Tibial artery (tissue), 4 donors: ENCODE results near the gene CHMP2A.

Experiments used
- DNase-seq, 2 donors: peaks; one replicate each; pipeline ENCODE4 v3.0.0-alpha.2; 2019
- H3K27ac ChIP-seq, 2 donors: fragments of 200-600 bp; sonication (generic) in 1 of 2; 1 replicate in 1 of 2; 2 replicates in 1 of 2; pipeline ENCODE4 v1.5.1; 2018 to 2019; ENCODE audit warnings: mild to moderate bottlenecking in 1 of 2
- H3K27me3 ChIP-seq, 2 donors: fragments of 200-600 bp; sonication (generic) in 1 of 2; one replicate each; pipeline versions ENCODE4 v1.5.1 to v1.6.0; 2016 to 2019
- H3K36me3 ChIP-seq, 3 donors: fragments of 200-600 bp; sonication (generic) in 2 of 3; one replicate each; pipeline ENCODE4 v1.5.1; 2016 to 2019; ENCODE audit warnings: mild to moderate bottlenecking in 2 of 3
- H3K4me1 ChIP-seq, 4 donors: fragments of 200-600 bp; sonication (generic) in 2 of 4; 1 replicate in 3 of 4; 2 replicates in 1 of 4; pipeline ENCODE4 v1.5.1; 2016 to 2019
- H3K4me3 ChIP-seq, 2 donors: fragments of 200-600 bp; sonication (generic) in 1 of 2; 1 replicate in 1 of 2; 2 replicates in 1 of 2; pipeline ENCODE4 v1.5.1; 2018 to 2019; ENCODE audit warnings: mild to moderate bottlenecking in 2 of 2
- H3K9me3 ChIP-seq, 3 donors: fragments of 200-600 bp; sonication (generic) in 1 of 3; one replicate each; pipeline ENCODE4 v1.5.1; 2016 to 2019
- intact Hi-C: fragments of 100-400 bp; cut with DNase I; formaldehyde crosslinking; loops from one replicate; pipeline ENCODE4 v1.15.0; 2023; ENCODE audit warnings: low total_unique reads
- TF ChIP-seq, protein P1 (sequence below), 2 experiments: fragments of 200-600 bp in 1 of 2; fragments of 450-650 bp in 1 of 2; IDR thresholded peaks; one replicate each; pipeline ENCODE4 v1.5.1; 2017 to 2019; ENCODE audit warnings: antibody characterized with exemption in 2 of 2, mild to moderate bottlenecking in 1 of 2, moderate library complexity in 1 of 2

Gene CHMP2A

DNA sequence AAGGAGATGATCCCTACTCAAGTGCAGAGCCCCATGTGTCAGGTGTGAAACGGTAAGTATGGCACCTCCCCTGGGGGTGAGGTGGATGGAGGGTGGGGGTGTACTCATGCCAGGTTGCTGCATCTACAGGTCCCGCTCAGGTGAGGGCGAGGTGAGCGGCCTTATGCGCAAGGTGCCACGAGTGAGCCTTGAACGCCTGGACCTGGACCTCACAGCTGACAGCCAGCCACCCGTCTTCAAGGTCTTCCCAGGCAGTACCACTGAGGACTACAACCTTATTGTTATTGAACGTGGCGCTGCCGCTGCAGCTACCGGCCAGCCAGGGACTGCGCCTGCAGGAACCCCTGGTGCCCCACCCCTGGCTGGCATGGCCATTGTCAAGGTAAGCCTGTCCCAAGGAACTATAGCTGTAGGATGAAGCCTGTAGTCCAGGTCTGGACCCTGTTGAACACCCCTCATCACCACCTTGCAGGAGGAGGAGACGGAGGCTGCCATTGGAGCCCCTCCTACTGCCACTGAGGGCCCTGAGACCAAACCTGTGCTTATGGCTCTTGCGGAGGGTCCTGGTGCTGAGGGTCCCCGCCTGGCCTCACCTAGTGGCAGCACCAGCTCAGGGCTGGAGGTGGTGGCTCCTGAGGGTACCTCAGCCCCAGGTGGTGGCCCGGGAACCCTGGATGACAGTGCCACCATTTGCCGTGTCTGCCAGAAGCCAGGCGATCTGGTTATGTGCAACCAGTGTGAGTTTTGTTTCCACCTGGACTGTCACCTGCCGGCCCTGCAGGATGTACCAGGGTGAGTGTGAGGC, 5.8 kb downstream of the CHMP2A start:
- TF ChIP-seq, protein P1, sequence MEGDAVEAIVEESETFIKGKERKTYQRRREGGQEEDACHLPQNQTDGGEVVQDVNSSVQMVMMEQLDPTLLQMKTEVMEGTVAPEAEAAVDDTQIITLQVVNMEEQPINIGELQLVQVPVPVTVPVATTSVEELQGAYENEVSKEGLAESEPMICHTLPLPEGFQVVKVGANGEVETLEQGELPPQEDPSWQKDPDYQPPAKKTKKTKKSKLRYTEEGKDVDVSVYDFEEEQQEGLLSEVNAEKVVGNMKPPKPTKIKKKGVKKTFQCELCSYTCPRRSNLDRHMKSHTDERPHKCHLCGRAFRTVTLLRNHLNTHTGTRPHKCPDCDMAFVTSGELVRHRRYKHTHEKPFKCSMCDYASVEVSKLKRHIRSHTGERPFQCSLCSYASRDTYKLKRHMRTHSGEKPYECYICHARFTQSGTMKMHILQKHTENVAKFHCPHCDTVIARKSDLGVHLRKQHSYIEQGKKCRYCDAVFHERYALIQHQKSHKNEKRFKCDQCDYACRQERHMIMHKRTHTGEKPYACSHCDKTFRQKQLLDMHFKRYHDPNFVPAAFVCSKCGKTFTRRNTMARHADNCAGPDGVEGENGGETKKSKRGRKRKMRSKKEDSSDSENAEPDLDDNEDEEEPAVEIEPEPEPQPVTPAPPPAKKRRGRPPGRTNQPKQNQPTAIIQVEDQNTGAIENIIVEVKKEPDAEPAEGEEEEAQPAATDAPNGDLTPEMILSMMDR (IDR thresholded peaks at IDR 0.05), result no peak
- Histone ChIP-seq H3K27ac (no peak overlapping the region), H3K36me3 (peaks cover 54 to 72% (median 66%) of the 10 kb centered on the region in 3 donors), H3K27me3 (no peaks in the 10 kb centered on the region), H3K4me3 (no peak overlapping the region), H3K9me3 (no peaks in the 10 kb centered on the region), H3K4me1 (peaks cover 1 to 42% (median 35%) of the 10 kb centered on the region in 4 donors)
- DNase-seq, result no peak
- intact Hi-C loops, result no loop called here

GRCh38 chr19:58547323-58548312, 7.3 kb downstream of the CHMP2A start:
- no peak overlapping the region for H3K4me3 ChIP-seq
- H3K27me3 ChIP-seq, result no peaks in the 10 kb centered on the region
- TF ChIP-seq, protein P1 (IDR thresholded peaks at IDR 0.05), result no peak
- peaks cover 4 to 39% (median 28%) of the 10 kb centered on the region in 4 donors for H3K4me1 ChIP-seq
- no peak for DNase-seq
- no peaks in the 10 kb centered on the region for H3K9me3 ChIP-seq
- H3K27ac ChIP-seq, result no peak overlapping the region
- H3K36me3 ChIP-seq, result peaks cover 54 to 67% (median 64%) of the 10 kb centered on the region in 3 donors
- intact Hi-C loops, result no loop called here

- no peak for DNase-seq
- peak overlapping the region; percentile 94 to 95 for H3K27ac ChIP-seq
- TF ChIP-seq, protein P1 (IDR thresholded peaks at IDR 0.05), result no peak
- H3K36me3 ChIP-seq, result peaks cover 41 to 52% (median 48%) of the 10 kb centered on the region in 3 donors
- intact Hi-C loops, result no loop called here
- H3K9me3 ChIP-seq, result no peaks in the 10 kb centered on the region
- H3K27me3 ChIP-seq, result no peaks in the 10 kb centered on the region
- peaks cover 4 to 35% (median 28%) of the 10 kb centered on the region in 4 donors for H3K4me1 ChIP-seq
- H3K4me3 ChIP-seq, result peak overlapping the region; percentile 80 to 96
Observed at GRCh38 chr19:58546019-58546530, 8.8 kb downstream of the CHMP2A start.

- Histone ChIP-seq H3K27me3 (no peaks in the 10 kb centered on the region), H3K9me3 (no peaks in the 10 kb centered on the region), H3K4me1 (peaks cover 4 to 35% (median 28%) of the 10 kb centered on the region in 4 donors), H3K36me3 (peaks cover 35 to 45% (median 43%) of the 10 kb centered on the region in 3 donors), H3K27ac (peak overlapping the region; percentile 94 to 95), H3K4me3 (peak overlapping the region; percentile 80 to 96)
- TF ChIP-seq, protein P1 (IDR thresholded peaks at IDR 0.05), result no peak
- intact Hi-C loops, result no loop called here
- no peak for DNase-seq
Observed at GRCh38 chr19:58545286-58546018, 9.5 kb downstream of the CHMP2A start.
